Fibroblast of pulmonary artery (primary cell): ENCODE data around the gene SAMD4A.
A peak's percentile ranks its signal among the peaks of the same experiment; 100 is the strongest.
"Not testable (repeated sequence)": the region's sequence is repeated elsewhere in the genome, so short reads cannot be mapped to it uniquely, and the experiment has no call there.

ENCODE experiments used
- DNase-seq: peaks from one replicate; pipeline ENCODE4 v3.0.0-alpha.2; 2010; ENCODE audit warnings: low read depth
- H3K4me3 ChIP-seq: replicated peaks from 2 replicates; pipeline ENCODE4 v1.5.1; 2011; ENCODE audit warnings: low read depth, mild to moderate bottlenecking, control low read depth, low read length, moderate library complexity
- TF ChIP-seq, protein P1 (sequence below): IDR thresholded peaks from 2 replicates; pipeline ENCODE4 v1.5.1; 2011; ENCODE audit warnings: mild to moderate bottlenecking, control low read depth, low read length, inconsistent platforms; ENCODE audit errors: missing control alignments

The SAMD4A gene

DNA sequence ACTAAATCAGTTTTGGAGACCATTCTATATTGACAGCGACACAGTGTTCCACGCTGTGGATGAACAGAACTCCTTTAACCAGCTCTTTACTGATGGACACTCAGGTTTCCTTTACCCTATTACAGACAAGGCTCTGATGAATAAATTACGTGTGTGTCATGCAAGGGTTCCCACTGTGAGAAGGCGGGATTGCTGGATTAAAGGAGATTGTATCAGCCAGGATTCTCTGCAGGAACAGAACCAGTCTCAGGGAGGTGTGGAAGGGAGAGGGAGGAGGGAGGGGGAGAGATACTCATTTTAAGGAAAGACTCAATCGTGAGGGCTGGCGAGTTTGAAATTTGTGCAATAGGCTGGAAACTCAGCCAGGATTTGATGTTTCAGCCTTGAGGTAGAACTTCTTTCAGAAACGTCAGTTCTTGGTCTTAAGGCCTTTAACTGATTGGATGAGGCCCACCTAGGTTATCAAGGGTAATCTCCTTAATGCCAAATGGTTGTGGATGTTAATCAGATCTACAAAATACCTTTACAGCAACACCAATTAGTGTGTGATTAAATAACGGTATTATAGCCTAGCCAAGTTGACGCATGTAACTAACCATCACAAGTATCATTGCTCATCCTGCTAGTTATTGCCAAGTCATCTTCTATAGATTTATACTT is 231.7 kb downstream of the SAMD4A start:
- TF ChIP-seq, protein P1, sequence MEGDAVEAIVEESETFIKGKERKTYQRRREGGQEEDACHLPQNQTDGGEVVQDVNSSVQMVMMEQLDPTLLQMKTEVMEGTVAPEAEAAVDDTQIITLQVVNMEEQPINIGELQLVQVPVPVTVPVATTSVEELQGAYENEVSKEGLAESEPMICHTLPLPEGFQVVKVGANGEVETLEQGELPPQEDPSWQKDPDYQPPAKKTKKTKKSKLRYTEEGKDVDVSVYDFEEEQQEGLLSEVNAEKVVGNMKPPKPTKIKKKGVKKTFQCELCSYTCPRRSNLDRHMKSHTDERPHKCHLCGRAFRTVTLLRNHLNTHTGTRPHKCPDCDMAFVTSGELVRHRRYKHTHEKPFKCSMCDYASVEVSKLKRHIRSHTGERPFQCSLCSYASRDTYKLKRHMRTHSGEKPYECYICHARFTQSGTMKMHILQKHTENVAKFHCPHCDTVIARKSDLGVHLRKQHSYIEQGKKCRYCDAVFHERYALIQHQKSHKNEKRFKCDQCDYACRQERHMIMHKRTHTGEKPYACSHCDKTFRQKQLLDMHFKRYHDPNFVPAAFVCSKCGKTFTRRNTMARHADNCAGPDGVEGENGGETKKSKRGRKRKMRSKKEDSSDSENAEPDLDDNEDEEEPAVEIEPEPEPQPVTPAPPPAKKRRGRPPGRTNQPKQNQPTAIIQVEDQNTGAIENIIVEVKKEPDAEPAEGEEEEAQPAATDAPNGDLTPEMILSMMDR, result no peak
- DNase-seq, result no peak
- no peak overlapping the region for H3K4me3 ChIP-seq

DNA sequence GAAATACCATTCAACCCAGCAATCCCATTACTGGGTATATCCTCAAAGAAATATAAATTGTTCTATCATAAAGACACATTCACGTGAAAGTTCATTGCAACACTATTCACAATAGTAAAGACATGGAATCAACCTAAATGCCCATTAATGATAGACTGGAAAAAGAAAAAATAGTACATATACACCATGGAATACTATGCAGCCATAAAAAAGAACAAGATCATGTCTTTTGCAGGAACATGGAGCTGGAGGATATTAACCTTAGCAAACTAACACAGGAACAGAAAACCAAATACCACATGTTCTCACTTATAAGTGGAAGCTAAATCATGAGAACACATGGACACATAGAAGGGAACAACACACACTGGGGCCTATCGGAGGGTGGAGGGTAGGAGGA is 234.6 kb downstream of the SAMD4A start:
- DNase-seq, result not testable (repeated sequence)

DNA sequence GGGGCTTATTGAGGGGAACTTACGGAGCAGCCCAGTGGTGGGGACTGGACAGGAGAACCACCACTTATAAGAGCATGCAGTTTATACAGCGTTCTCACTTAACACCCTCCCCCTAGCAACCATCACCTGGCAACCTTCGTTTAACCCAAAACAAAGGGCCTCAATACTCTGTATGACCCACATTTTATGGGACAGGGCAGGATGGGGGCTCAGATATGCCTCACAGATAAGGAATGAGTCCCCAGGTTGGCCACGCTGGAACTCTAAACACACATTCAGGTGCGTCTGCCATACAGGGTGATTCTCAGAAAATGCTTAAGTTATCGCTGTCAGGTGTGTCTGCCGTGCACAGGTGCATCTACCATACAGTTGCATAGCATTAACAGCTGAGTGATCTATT is 236.5 kb downstream of the SAMD4A start:
- TF ChIP-seq, protein P1, result no peak
- no peak overlapping the region for H3K4me3 ChIP-seq
- DNase-seq, result no peak

More for the DNA sequence above, 234.6 kb downstream of the SAMD4A start:
- not testable (repeated sequence) for H3K4me3 ChIP-seq

DNA sequence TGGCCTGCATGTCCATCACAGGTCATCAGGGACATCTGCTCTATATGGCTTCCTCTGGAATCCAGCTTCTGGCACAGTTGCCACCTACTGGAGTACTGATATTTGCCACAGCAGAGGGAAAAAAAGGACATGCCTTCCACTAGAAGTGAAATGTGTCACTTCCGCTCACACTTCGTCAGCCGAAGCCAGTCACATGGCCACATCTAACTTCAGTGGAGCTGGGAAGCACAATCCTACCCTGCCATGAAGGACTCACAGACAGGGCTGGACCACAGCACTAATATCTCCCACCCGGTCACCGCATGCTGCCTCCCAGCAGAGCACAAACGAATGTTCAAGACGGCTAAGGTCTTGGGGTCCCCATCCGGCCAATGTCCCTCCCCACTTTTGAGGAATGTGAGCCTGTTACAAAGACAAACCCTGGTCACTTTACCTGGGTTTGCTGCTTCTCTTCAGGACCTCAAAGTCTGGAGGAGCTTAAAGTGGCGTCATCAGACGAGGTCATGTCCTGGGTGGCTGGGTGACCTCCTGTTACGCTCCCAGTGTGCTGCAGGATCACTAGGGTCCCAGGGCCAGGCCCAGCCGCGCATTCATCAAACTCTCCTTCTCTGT is 237.1 kb downstream of the SAMD4A start:
- no peak for DNase-seq
- H3K4me3 ChIP-seq, result no peak overlapping the region
- TF ChIP-seq, protein P1, result no peak

DNA sequence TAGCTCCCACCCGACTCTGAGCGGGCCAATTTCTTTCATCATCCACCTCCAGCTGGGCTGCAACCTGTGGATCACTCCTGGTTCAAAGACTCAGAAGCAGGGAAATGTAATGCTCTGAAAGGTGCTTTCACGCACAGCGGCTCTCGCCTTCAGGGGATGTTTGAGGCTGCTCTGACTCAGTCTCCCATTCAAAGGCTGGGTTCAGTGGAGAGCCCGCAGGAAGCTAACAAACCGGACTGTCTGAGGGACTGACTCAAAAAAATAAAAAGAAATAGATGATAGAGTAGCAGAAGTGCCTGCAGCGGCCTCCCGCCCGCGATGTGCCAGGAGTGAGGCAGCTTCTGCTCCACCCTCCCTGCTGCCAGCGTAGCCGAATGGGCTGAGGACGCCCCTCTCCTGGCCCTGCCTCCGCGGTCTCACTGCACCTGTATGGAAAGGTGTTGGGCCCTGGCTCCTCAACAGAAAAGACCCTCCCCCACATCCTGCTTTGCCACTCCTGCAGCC is 237.7 kb downstream of the SAMD4A start:
- no peak for DNase-seq
- no peak overlapping the region for H3K4me3 ChIP-seq
- TF ChIP-seq, protein P1, result no peak

DNA sequence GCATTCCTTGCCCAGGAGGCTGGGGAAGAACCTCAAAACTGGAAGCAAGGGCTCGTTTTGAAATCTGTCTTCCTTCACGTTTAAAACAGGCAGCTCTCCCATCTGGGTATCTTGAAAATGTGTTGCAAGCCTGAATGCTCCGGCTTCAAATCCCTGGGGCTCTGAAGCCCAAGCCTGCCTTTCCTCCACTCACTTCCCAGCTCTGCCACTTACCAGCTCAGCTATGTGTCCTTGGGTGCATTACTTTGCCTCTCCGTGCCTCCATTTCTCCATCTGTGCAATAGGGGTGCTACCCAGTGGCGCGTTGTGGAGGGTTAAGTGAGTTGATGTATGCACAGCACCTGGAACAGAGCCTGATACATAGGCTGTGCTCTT is 238.1 kb downstream of the SAMD4A start:
- no peak overlapping the region for H3K4me3 ChIP-seq
- DNase-seq, result peak; percentile 20
- TF ChIP-seq, protein P1, result no peak

DNA sequence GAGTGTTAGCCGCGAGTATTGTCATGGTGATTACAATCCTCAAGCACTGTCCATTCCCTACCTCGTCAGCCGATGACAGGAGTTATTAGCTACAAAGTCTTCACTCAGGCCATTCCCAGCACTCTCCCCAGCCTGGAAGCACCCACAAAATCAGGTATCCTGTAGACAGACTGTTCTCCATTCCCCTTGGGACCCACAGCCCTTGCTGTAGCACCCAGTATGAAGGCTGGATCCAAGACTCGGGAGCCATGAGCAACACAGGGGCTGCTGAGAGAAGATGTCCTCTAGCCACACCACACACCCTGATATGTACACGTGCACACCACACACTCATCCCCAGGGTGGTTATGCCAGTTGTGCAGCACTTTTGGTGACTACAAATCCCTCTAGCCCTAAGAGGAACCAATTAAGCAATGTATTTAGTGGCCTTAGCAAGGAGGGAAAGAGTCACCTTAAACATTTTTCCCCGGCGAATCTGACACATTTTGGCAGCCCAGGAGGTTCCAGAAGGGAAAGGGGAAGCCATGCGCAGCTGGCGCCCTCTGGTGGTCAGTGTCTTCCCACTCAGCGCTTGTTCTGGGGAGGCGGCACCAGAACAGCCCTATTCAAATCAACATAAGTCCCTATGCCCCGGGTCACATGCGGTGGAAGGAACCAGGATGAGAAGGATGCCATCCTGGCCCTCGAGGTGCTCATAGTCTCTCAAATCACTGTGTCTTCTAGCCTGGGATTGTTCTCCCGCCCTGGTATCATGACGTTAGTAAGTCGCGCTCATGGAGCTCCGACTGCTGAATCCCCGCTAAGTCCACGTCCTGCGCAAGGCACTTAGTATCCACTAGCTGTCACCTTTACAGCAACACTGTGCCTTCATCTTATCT is 238.8 kb downstream of the SAMD4A start:
- TF ChIP-seq, protein P1, result peak; percentile 98
- DNase-seq, result peak; percentile 85
- no peak overlapping the region for H3K4me3 ChIP-seq
